GM18502 (cell line): ENCODE results near the gene PDE6H.

Experiments
- ATAC-seq: cut with Tn5 transposase; IDR thresholded peaks from one replicate; pipeline ENCODE4 v1.9.1; 2021; ENCODE audit warnings: mild to moderate bottlenecking; ENCODE audit not compliant: unreplicated experiment, poor library complexity

The PDE6H gene

DNA sequence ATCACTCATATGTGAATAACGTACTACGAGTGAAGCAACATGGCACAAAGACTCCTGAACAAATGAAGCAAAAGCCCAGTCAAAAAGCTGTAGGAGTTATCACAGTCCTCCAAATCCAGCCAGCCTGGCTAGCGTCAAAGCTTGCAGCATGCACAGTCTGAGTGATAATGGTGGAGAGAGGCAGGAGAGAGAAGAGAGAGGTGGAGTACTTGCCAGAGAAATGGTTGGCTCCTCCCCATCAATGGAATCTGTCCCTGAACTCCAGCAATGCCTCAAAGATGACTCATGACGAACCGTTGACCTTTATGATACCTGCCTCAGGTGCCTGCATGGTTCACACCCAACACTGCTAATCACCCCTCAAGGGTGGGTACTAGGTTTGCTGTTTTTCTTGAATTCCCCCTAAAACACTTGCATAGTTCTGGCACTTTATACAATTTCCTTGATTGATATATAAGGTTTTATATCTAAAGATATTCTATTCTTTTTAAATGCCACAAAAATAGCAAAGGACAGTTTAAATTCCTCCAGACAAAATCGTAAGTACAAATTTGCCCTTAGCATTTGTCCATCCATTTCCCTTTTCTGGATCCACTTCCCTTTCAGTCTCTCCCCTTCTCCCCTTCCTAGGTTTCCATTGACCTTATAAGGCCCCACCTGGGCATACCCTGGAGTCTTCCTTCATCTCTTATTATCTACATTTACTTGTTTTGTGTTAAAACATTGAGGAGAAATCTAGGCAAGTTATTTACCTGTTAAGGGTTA lies 21.7 kb upstream of the PDE6H start:
- ATAC-seq = no peak

DNA sequence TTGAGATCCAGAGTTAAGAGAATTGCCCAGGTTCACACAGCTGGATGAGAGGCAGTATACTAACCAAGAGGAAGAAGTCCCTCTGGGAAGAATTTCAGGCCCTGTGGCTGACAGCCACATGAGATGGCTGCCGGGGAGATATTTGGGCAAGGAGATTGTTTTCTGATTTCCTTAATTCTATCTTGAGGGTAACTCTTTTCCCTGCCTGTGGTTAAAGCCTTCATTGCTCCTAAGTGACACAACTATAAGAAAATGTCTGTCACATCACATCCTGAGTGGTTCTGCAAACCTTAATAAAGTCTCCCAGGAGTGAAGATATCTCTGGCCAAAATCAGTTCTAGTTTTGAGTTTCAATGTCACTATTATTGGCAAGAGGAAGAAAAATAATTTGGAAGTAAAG lies 21.0 kb upstream of the PDE6H start:
- no peak for ATAC-seq

DNA sequence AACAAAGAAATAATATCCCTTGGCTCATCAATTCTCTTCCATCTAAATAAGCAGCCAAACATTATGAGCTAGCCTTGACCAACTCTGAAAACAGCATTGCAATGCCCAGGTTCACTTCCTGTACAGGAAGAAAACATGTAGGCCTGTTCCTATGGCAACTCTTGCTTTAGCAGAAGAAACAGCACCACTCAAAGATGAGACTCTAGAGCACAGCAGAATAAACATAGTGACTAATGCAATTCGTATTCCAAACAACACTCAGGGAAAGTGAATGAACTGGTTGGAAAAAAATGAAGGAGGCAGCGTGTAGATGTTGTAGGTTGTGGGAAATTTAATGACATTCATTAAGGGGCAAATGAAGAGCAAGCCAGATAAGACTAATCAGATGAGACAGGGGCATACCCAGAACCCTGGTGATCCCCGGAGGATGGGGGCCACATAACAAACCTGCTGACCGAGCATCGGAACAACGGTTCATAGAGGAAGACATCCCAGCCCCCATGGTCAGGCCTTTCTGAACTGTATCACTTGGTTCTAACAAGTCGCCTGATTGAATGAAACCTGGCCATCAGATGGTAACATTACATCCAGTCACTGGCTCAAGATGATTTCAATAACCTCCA lies 20.4 kb upstream of the PDE6H start:
- peak; percentile 58 for ATAC-seq

DNA sequence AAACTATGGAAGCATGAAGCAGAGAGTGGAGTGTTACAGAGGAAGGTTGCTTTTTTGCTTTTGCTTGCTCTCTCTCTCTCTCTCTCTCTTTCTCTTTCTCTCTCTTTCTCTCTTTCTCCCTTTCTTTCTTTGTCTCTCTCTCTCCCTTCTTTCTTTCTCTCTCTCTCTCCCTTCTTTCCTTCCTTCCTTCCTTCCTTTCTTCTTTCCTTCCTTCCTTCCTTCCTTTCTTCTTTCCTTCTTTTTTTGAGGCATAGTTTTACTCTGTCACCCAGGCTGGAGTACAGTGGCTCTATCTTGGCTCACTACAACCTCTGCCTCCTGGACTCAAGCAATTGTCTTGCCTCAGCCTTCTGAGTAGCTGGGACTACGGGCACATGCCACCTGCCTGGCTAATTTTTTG lies 19.1 kb upstream of the PDE6H start:
- ATAC-seq = no peak

DNA sequence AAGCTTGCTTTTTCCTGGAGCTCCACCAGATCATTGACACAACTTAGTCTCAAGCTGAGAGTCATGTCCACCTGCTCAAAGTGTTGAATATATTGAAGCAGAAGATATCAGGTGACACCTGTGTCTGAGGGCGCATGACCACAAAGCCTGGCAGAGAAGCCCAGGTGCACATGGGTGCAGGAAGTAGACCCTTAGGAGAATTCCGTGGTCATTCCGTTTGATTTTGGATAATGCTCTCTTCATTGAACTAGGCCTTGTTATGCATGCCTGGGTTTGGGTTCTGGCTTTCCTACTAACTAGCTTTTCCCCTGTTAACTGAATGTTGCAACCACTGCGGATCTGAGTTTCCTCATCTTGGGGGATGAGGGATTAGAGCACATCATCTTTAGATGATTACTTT lies 18.6 kb upstream of the PDE6H start:
- ATAC-seq = no peak

DNA sequence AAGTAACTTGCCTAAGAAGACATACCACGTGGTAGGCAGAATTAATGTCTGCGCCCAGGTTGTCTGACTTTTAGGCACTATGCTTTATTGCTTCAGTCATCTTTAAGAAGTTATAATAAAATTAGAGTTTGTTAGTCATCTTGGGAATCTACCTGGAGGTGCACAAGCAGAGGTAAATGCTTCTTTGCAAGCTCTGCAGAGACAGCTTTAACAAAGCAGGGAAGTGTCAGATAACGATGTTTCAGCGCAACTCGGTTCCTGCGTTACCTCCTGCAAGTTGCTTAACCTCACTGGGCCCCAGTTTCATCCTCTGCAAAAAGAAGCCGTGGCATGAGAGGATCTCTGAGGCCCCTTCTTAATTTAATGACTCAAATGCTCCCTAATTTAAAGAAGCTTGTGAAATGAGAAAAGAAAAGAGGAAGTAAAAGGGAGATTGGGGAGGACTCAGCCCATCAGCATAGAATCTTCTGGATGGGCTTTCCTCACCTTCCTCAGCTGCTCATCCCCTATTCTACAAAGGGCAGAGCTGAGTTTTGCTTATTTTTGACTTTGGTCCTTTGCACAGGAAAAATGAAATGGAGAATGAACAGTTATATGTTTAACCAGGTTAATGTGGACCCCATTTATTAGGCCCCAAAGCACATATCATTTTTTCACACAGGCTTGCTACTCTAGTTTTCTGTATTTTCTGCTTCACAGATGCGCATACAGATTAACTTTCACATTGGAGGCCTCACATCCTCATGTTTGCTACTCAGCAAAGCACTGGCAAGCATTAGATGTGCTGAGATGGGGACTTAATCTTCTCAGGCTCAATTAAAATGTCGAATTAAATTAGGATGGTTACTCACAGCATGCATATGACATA lies 16.6 kb upstream of the PDE6H start:
- ATAC-seq = peak; percentile 54

DNA sequence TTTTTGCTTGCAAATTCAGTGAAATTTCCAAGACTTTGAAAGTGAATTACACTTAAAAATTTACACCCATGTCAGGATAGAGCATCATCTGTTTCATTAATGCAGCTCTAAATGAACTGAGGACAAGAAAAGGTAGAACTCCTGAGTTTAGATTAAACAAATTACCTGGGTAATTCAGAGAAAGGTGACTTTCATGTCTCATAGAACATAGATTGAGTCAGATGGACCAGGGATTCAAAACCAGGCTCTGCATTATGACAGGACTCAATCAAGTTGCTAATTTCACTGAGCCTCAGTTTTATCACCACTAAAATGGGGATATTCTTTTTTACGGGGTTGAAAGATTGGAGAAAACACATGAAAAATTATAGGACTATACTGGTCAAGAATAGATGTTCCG lies 15.9 kb upstream of the PDE6H start:
- ATAC-seq = no peak

DNA sequence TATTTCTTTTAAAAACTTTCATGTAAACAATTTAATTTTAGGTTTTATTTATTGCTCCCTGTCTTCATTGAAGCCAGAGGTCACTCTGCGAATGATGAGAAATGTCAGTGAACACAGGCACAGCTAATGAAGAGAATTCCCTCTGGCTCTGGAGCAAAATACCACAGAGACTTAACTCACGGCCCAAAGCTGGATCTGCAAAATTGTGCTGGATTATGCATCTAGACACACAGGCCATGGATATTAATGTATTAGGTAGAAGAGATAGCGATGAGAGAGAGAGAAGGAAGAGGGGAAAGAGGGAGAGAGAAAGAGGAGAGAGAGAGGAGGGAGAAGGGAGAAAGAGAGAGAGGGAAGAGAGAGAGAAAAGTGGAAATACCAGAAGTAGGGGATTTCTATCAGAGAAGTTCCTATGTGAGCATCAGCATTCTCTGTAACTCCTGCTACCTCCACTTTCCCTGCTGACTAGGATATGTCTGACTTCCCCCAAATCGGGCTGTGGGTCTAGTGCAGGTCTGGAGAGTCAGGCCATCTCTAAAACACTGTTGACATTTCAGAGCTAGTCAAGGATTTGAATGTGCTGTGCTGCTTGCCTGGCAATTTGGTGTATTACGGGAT lies 15.2 kb upstream of the PDE6H start:
- no peak for ATAC-seq

DNA sequence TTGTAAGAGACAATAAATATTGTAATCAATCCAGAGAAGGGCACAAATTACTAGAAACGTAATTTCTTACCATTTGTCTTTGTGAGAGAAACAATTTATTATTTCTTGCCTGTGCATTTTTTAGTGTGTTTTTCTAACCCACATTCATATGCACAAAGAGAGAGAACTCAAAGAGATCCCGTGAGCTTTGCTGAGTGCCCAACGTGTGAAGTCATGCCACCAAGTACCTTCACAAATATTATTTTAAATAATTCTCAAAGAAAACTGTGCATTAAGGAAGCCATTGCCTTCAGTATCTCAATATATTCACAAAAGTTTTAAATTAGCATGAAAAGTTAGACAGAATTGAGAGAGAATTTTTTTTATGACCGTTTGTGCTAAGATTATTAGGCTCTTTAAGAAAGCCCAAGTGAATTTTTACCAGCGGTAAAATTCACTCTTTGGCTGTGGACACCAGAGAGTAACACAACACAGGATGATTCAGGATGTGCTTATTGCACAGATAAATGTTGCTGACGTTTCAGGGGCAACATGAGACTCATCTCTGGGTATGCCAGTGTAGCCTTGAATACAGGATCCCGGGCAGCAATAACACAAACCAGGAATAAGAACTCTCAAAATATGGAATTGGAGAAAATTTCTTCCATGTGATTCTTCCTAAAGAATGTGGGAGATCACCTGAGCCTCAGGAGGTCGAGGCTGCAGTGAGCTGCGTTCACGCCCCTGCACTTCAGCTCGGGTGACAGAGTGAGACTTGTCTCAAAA lies 14.3 kb upstream of the PDE6H start:
- no peak for ATAC-seq

DNA sequence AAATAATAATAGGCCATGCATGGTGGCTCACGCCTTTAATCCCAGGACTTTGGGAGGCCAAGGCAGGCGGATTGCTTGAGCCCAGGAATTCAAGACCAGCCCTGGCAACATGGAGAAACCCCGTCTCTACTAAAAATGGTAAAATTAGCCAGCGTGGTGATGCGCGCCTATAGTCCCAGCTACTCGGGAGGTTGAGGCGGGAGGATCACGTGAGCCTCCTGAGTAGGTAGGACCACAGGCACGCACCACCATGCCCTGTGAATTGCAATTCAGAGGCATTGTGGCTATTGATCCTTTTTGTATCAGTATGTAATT lies 13.8 kb upstream of the PDE6H start:
- no peak for ATAC-seq

DNA sequence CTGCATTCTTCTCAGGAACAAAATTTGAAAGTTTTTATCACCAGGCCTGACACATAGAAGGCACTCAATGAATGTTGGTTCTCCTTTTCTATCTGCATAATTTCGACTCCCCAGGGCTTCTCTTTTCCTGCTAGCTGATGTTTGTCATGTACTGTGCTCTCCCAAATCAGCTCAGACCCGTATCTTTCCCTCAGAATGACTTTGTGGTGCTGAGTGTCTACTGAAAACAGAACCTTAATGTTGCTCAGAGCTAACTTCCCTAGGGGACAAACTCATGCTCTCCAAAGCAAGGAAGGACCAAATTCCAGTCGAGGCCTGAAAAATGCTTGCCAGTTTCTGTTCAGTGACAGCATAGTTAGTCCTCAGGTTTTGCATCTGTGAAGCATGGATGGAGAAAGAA lies 13.4 kb upstream of the PDE6H start:
- no peak for ATAC-seq

DNA sequence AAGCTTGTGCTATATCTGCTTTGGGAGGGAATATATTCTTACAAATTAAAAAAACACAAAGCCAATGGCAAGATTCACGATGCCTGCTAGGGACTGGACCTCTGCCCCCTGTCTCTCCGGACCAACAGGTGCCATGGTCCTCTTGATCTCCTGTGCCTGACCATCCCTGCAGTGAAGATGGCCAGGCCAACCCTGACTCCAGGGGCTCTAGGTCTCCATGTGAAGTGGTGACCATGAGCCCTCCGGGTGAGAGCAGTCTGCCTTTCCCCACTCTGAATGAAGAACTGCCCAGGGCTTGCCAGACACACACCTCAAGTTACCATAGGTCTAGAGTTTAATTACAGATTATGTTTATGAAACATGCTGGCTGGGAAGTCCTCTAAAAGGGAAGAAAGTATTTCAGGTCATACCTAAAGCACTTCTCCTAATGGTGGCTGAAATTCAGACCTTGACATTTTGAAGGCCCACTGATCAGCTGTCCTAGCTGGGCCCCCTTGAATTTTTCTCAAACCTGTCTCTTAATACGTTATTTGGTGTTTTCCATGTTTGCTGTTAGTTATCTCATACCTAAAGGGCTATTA lies 12.8 kb upstream of the PDE6H start:
- ATAC-seq = no peak

DNA sequence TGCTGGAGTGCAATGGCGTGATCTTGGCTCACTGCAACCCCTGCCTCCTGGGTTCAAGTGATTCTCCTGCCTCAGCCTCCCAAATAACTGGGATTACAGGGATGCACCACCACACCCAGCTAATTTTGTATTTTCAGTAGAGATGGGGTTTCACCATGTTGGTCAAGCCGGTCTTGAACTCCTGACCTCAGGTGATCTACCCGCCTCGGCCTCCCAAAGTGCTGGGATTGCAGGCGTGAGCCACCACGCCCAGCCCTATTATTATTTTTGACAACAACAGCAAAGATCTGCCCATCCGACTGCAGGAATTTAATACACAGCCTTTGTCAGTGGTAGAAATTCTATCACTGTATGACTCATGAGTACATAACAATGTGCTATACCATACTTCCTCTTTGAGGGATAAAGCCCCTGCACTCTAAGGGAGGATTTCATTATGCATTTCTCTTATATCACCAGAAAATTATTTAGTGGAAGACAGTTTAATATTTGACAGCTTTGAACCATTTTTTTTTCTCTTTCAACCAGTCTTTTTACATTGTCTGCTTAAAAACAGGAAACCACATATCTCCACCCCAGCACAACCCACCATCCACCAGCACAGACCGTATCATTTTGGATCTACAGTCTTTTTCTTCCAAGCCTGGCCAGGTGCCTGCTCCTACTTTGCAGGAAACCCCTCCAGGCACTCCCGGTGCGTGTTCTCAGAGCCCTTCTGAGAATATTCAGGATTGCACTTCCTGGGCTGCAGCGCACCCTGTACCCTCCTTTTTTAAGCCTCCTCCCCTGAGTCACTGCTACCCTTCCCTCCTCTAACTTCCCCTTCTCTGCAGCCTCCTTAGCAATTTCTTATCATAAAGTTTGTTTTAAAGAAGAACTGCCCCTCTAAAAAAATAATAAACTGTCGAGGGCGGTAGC lies 12.0 kb upstream of the PDE6H start:
- ATAC-seq = peak; percentile 40

DNA sequence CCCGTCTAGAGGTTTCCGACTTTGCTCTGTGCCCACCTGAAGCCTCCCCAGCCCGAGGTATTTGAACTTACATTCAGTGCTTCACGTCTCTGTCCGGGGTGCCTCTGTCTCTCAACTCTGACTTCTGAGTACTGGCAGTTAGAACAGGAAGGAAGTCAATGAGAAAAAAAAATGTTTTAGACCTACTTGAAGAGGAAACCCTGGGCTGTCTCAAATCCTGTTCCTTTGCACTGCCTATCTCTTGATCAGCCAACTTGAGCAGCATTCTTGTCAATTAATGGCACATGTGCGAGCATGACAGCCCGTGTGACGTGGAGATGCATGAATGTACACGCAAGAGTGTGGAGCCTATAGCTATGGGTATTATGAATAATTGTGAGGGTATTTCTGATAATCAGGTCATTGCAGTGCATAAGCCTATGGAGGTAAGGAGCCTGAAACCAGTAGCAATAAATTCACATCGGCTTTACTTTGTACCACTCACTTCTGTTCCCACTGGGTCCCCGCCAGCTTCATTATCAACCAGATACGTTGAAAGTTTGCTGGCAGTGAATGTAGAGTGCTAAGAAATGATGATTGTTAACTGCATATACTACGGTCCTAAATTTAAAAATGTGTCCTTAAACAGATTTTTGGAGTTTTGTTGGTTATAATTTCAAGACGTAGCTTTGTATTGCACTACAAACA lies 11.2 kb upstream of the PDE6H start, which contains the start of gene ARHGDIB:
ARHGDIB (minus strand) TSS at position 136 of the 687 bp plus-strand sequence. CDS start 10,889 bp downstream, outside the sequence.
- peak; percentile 73 for ATAC-seq

DNA sequence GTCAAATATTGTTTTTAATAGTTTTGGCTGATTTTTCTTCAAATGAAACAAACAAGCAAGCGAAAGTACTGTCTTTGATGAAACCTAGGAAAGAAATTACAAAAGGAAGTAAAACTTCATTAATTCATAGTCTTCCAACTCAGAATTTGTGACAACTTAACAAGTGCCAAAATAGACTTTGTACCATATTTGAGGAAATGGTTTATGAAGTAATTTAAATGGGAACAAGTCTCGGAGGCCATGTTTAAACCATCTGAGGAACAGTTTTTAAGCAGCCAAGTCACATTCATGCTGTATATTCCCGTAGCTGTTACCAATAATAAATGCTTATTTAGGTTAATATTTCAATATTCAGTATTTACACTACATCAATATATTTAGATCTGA lies 10.7 kb upstream of the PDE6H start:
- no peak for ATAC-seq

DNA sequence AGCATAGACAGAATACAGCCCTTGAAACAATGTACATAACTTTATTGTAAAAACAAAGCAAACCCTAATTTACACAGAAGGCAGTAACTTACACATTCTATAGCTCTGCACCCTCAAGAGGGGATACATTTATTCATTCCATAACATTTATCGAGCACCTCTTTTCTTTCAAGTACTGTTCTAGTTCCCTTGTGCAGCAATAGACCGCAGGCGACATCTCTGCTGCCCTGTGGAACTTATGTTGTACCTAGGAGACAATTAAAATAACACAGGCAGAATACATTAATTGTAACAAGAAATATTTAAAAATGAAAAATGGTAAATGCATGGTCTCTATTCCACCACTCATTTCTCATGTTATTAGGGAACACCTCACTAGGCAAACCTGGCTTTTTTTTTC lies 10.0 kb upstream of the PDE6H start:
- ATAC-seq = no peak

DNA sequence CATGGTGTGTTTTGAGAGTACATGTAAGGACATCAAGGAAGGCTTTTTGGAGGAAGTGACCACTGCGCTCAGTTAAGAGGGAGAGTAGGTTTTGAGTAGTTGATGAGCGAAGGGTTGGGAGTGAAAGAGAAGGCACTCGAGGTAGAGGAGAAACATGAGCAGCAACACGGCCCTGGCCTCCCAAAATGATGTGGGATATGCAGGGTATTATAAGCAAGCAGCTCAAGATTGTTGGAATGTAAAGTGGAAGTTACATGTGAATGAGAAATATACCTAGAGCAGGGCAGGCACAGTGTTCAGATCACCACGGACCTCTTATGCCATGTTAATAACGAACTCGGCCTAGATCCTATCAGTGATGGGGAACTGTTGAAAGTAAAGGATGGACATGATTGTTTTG lies 9.3 kb upstream of the PDE6H start:
- ATAC-seq = no peak

DNA sequence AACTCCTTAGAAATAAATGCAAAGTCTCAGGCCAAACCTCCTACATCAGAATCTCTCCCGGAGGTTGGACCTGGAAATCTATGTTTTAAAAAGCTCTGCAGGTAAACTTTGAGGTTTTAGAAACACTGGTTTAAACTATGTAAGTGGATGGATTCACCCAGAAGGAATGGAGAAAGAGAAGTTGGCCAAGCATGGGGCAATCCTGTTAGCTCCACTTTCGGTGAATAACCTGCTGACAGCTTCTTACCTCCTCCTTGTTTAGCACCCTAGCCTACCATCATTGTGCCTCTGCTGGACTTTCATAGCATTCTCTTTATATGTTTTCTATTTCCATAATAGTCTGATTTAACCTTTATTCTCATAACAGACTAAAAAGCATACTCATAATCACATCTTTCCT lies 8.4 kb upstream of the PDE6H start:
- no peak for ATAC-seq
